Muscle of back (tissue), 11 donors: ENCODE data around the gene MED12. TPM values are rescaled to one million over a fixed set of nuclear protein-coding genes. Genes with fewer than 3 reads are reported as not detected.

ENCODE experiments used
- DNase-seq, 3 donors: peaks; one replicate each; pipeline versions ENCODE4 v3.0.0 to v3.0.0-alpha.2; 2013
- polyA plus RNA-seq, 10 donors: library from polyadenylated mRNA; unstranded; fragments of 120-200 nt; gene quantifications; one replicate each; pipeline ENCODE4 v1.2.1, GENCODE V29; 2013; ENCODE audit not compliant: insufficient read length in 10 of 10

MED12 gene
- polyA plus RNA-seq, 10 donors = 33.2 to 48.9 (median 39.3) TPM

- DNase-seq = no peak
Observed at GRCh38 chrX:71106427-71106826, 12.0 kb upstream of the MED12 start, which contains the start of gene CXorf65. Gene CXorf65 (minus strand): TSS chrX:71106740. CDS start chrX:71106556, 184 bp downstream.

GRCh38 chrX:71107245-71107644, 11.2 kb upstream of the MED12 start:
- no peak for DNase-seq

GRCh38 chrX:71107762-71108360, 10.5 kb upstream of the MED12 start:
- DNase-seq = no peak

GRCh38 chrX:71109051-71109450, 9.3 kb upstream of the MED12 start:
- no peak for DNase-seq

- DNase-seq = no peak
Observed at GRCh38 chrX:71111141-71111843, 7.1 kb upstream of the MED12 start, which contains the start of gene IL2RG. Gene IL2RG (minus strand): TSS chrX:71111577. CDS start chrX:71111539, 38 bp downstream.

- no peak for DNase-seq
Observed at GRCh38 chrX:71111921-71112431, 6.4 kb upstream of the MED12 start.

GRCh38 chrX:71117358-71117757, 1.0 kb upstream of the MED12 start:
- no peak for DNase-seq

- DNase-seq = peak in 1 of 3 donors; percentile 30
Observed at GRCh38 chrX:71118985-71119535, 664 bp downstream of the MED12 start.

- DNase-seq = no peak
Observed at GRCh38 chrX:71128166-71128833, 9.9 kb downstream of the MED12 start.

- DNase-seq = peak in 2 of 3 donors; percentile 58 to 69
Observed at GRCh38 chrX:71128915-71129765, 10.7 kb downstream of the MED12 start.

GRCh38 chrX:71131510-71131909, 13.1 kb downstream of the MED12 start:
- no peak for DNase-seq

- DNase-seq = no peak
Observed at GRCh38 chrX:71140440-71140839, 22.0 kb downstream of the MED12 start.

- peak in 2 of 3 donors; percentile 18 to 21 for DNase-seq
Observed at GRCh38 chrX:71143508-71143907, 25.1 kb downstream of the MED12 start.

GRCh38 chrX:71144651-71145050, 26.3 kb downstream of the MED12 start, which contains the start of gene NLGN3:
Gene NLGN3 (plus strand): TSS chrX:71144841. CDS start chrX:71147750, 2,909 bp downstream.
- DNase-seq = peak in 1 of 3 donors; percentile 38

GRCh38 chrX:71147496-71148277, 29.3 kb downstream of the MED12 start:
- no peak for DNase-seq

GRCh38 chrX:71148278-71148663, 29.9 kb downstream of the MED12 start:
- DNase-seq = no peak

- DNase-seq = no peak
Observed at GRCh38 chrX:71151366-71151765, 33.0 kb downstream of the MED12 start.

GRCh38 chrX:71154196-71154595, 35.8 kb downstream of the MED12 start:
- DNase-seq = no peak

GRCh38 chrX:71154641-71155040, 36.2 kb downstream of the MED12 start:
- no peak for DNase-seq

GRCh38 chrX:71158603-71159002, 40.2 kb downstream of the MED12 start:
- no peak for DNase-seq
